NB4 (cell line): ENCODE data around the gene ANKRD66.

Source experiments
- DNase-seq: peaks from one replicate; pipeline ENCODE4 v3.0.0; 2010; ENCODE audit warnings: low read depth
- H3K4me3 ChIP-seq: one replicate; pipeline ENCODE4 v1.5.1; 2011; ENCODE audit warnings: mild to moderate bottlenecking, low read depth, low read length, moderate library complexity
- MYC ChIP-seq: IDR thresholded peaks from 2 replicates; pipeline ENCODE4 v1.6.1; 2011; ENCODE audit warnings: low read depth, low read length
- POLR2A ChIP-seq: IDR thresholded peaks from 2 replicates; pipeline ENCODE4 v1.6.1; 2011; ENCODE audit warnings: mild to moderate bottlenecking; ENCODE audit not compliant: insufficient read length; ENCODE audit errors: extremely low read depth
- TF ChIP-seq, protein P1 (sequence below): IDR thresholded peaks from one replicate; pipeline ENCODE4 v1.5.1; 2012; ENCODE audit warnings: low read depth, low read length
- TF ChIP-seq, protein P2 (sequence below): IDR thresholded peaks from 2 replicates; pipeline ENCODE4 v1.6.1; 2011; ENCODE audit warnings: low read depth, low read length

Gene ANKRD66

GRCh38 chr6:46790355-46790874, 43.7 kb downstream of the ANKRD66 start:
- DNase-seq: no peak
- no peak for TF ChIP-seq POLR2A
- TF ChIP-seq, protein P1, sequence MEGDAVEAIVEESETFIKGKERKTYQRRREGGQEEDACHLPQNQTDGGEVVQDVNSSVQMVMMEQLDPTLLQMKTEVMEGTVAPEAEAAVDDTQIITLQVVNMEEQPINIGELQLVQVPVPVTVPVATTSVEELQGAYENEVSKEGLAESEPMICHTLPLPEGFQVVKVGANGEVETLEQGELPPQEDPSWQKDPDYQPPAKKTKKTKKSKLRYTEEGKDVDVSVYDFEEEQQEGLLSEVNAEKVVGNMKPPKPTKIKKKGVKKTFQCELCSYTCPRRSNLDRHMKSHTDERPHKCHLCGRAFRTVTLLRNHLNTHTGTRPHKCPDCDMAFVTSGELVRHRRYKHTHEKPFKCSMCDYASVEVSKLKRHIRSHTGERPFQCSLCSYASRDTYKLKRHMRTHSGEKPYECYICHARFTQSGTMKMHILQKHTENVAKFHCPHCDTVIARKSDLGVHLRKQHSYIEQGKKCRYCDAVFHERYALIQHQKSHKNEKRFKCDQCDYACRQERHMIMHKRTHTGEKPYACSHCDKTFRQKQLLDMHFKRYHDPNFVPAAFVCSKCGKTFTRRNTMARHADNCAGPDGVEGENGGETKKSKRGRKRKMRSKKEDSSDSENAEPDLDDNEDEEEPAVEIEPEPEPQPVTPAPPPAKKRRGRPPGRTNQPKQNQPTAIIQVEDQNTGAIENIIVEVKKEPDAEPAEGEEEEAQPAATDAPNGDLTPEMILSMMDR: no peak
- TF ChIP-seq, protein P2, sequence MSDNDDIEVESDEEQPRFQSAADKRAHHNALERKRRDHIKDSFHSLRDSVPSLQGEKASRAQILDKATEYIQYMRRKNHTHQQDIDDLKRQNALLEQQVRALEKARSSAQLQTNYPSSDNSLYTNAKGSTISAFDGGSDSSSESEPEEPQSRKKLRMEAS: no peak
- TF ChIP-seq MYC: no peak

GRCh38 chr6:46792635-46793034, 45.9 kb downstream of the ANKRD66 start:
- no peak for TF ChIP-seq POLR2A
- no peak for TF ChIP-seq MYC
- TF ChIP-seq, protein P1: no peak
- TF ChIP-seq, protein P2: no peak
- no peak overlapping the region for H3K4me3 ChIP-seq
- no peak for DNase-seq

More at GRCh38 chr6:46790355-46790874, 43.7 kb downstream of the ANKRD66 start:
- no peak overlapping the region for H3K4me3 ChIP-seq

- TF ChIP-seq, protein P1: no peak
- TF ChIP-seq, protein P2: no peak
- no peak for TF ChIP-seq MYC
- TF ChIP-seq POLR2A: no peak
- no peak within 1 kb of the TSS for H3K4me3 ChIP-seq
- DNase-seq: no peak
These were observed 46.4 kb downstream of the ANKRD66 start, which contains the start of gene MEP1A for GRCh38 chr6:46793138-46793537. Gene MEP1A (plus strand): TSS chr6:46793389. CDS start chr6:46793399, 10 bp downstream.

- no peak for DNase-seq
- TF ChIP-seq, protein P2: no peak
- TF ChIP-seq POLR2A (no peak), MYC (no peak)
- TF ChIP-seq, protein P1: no peak
- H3K4me3 ChIP-seq: no peak overlapping the region
These were observed 47.3 kb downstream of the ANKRD66 start for GRCh38 chr6:46794068-46794467.

GRCh38 chr6:46795816-46796215, 49.1 kb downstream of the ANKRD66 start:
- no peak for DNase-seq
- TF ChIP-seq, protein P2: no peak
- no peak for TF ChIP-seq MYC
- TF ChIP-seq, protein P1: no peak
- no peak for TF ChIP-seq POLR2A
- no peak overlapping the region for H3K4me3 ChIP-seq
